GM23338 (cell line): Measurements from ENCODE around the gene APBB3.

Experiments
- CREB1 ChIP-seq: fragments of 250-450 bp; sonication (Bioruptor Pico); IDR thresholded peaks from 2 replicates; pipeline ENCODE4 v1.5.0; 2020; ENCODE audit warnings: low read depth, mild to moderate bottlenecking, moderate library complexity
- EZH2 ChIP-seq: fragments of 200-600 bp; sonication (generic); IDR thresholded peaks from one replicate; pipeline ENCODE4 v1.8.0; 2017; ENCODE audit warnings: antibody characterized with exemption, mild to moderate bottlenecking, low read depth; ENCODE audit not compliant: unreplicated experiment
- POLR2AphosphoS5 ChIP-seq: IDR thresholded peaks from 2 replicates; pipeline ENCODE4 v1.6.1; 2016; ENCODE audit warnings: antibody characterized with exemption, low read depth
- ZNF331 ChIP-seq: fragments of 250-450 bp; sonication (Bioruptor Pico); IDR thresholded peaks from 2 replicates; pipeline ENCODE4 v1.5.0; 2020; ENCODE audit warnings: low read depth, mild to moderate bottlenecking, moderate library complexity
- TF ChIP-seq, protein P1 (sequence below), 2 experiments: fragments of 200-600 bp in 1 of 2; sonication (generic) in 1 of 2; conservative IDR thresholded peaks; 2 replicates each; pipeline versions ENCODE4 v1.5.1 to v1.6.1; 2016 to 2017; ENCODE audit warnings: antibody characterized with exemption in 2 of 2, low read depth in 2 of 2, mild to moderate bottlenecking in 2 of 2, moderate library complexity in 1 of 2

DNA sequence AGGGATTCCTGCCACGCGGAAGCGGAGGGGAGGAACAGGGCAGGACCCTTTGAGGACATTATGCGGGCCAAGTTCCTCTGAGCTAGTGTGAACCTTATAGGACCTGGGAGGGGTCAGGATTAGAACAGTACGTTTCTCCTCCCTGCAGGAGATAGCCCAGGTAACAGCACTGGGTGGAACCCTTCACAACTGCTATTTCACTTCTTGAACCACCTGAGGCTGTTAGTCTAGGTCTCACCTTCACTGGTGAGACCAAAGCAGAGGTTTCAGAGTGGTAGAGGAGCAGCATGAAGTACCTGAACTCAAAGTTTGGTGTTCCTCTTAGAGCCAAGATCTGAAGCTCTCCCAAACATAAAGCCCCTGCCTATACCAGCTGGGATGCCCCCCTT lies 16.1 kb downstream of the APBB3 start:
- TF ChIP-seq, protein P1, sequence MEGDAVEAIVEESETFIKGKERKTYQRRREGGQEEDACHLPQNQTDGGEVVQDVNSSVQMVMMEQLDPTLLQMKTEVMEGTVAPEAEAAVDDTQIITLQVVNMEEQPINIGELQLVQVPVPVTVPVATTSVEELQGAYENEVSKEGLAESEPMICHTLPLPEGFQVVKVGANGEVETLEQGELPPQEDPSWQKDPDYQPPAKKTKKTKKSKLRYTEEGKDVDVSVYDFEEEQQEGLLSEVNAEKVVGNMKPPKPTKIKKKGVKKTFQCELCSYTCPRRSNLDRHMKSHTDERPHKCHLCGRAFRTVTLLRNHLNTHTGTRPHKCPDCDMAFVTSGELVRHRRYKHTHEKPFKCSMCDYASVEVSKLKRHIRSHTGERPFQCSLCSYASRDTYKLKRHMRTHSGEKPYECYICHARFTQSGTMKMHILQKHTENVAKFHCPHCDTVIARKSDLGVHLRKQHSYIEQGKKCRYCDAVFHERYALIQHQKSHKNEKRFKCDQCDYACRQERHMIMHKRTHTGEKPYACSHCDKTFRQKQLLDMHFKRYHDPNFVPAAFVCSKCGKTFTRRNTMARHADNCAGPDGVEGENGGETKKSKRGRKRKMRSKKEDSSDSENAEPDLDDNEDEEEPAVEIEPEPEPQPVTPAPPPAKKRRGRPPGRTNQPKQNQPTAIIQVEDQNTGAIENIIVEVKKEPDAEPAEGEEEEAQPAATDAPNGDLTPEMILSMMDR (conservative IDR thresholded peaks at IDR 0.05; ENCODE audit: low read depth in 2 of 2): no peak
- TF ChIP-seq EZH2 (no peak), ZNF331 (no peak), POLR2AphosphoS5 (no peak; the same call in 1 of the 2 replicates), CREB1 (CRISPR knock-in tag) (no peak)
